Stimulated activated CD4-positive, alpha-beta T cell treated with anti-CD3 and anti-CD28 coated beads, Interleukin-4, amount 100 ng/mL, for 24 hours (primary cell): ENCODE data around the gene CAMTA1.
"Not testable (repeated sequence)": the region's sequence is repeated elsewhere in the genome, so short reads cannot be mapped to it uniquely, and the experiment has no call there.

Experiments
- DNase-seq: peaks from one replicate; pipeline ENCODE4 v3.0.0-alpha.2; 2020

Gene CAMTA1

GRCh38 chr1:7406641-7407543 lies 621.6 kb downstream of the CAMTA1 start:
- no peak for DNase-seq

- no peak for DNase-seq
These were observed 622.3 kb downstream of the CAMTA1 start for GRCh38 chr1:7407544-7407895.

- no peak for DNase-seq
These were observed 622.9 kb downstream of the CAMTA1 start for GRCh38 chr1:7407980-7408770.

GRCh38 chr1:7408771-7409150 lies 623.5 kb downstream of the CAMTA1 start:
- no peak for DNase-seq

GRCh38 chr1:7409278-7409677 lies 624.0 kb downstream of the CAMTA1 start:
- no peak for DNase-seq

- DNase-seq, result no peak
These were observed 624.9 kb downstream of the CAMTA1 start for GRCh38 chr1:7410156-7410555.

- not testable (repeated sequence) for DNase-seq
These were observed 632.4 kb downstream of the CAMTA1 start for GRCh38 chr1:7417618-7418017.

- no peak for DNase-seq
These were observed 633.3 kb downstream of the CAMTA1 start for GRCh38 chr1:7418442-7419080.

GRCh38 chr1:7420098-7420445 lies 634.8 kb downstream of the CAMTA1 start:
- DNase-seq, result no peak

- no peak for DNase-seq
These were observed 635.3 kb downstream of the CAMTA1 start for GRCh38 chr1:7420470-7421100.

GRCh38 chr1:7421471-7422075 lies 636.3 kb downstream of the CAMTA1 start:
- no peak for DNase-seq

- no peak for DNase-seq
These were observed 636.8 kb downstream of the CAMTA1 start for GRCh38 chr1:7422081-7422480.

- DNase-seq, result no peak
These were observed 637.3 kb downstream of the CAMTA1 start for GRCh38 chr1:7422561-7422960.

- DNase-seq, result no peak
These were observed 637.7 kb downstream of the CAMTA1 start for GRCh38 chr1:7422966-7423365.

- no peak for DNase-seq
These were observed 639.2 kb downstream of the CAMTA1 start for GRCh38 chr1:7424352-7424890.

GRCh38 chr1:7425229-7425628 lies 640.0 kb downstream of the CAMTA1 start:
- DNase-seq, result no peak

GRCh38 chr1:7425771-7426170 lies 640.5 kb downstream of the CAMTA1 start:
- no peak for DNase-seq

GRCh38 chr1:7426780-7427604 lies 641.7 kb downstream of the CAMTA1 start:
- no peak for DNase-seq

GRCh38 chr1:7427605-7428300 lies 642.5 kb downstream of the CAMTA1 start:
- DNase-seq, result no peak

- DNase-seq, result no peak
These were observed 644.0 kb downstream of the CAMTA1 start for GRCh38 chr1:7429290-7429689.

GRCh38 chr1:7430047-7430608 lies 644.9 kb downstream of the CAMTA1 start:
- no peak for DNase-seq
